ENCODE results near the gene SNX11.

- TF ChIP-seq POLR2AphosphoS5 (IDR thresholded peaks at IDR 0.05) (no peak), POLR2A (IDR thresholded peaks at IDR 0.05) (no peak)
Observed at GRCh38 chr17:48159232-48159631, 51.7 kb downstream of the SNX11 start.

Data from stomach (tissue), 4 donors.